Measurements from ENCODE around the gene KIAA0513.
"Not testable (repeated sequence)": the region's sequence is repeated elsewhere in the genome, so short reads cannot be mapped to it uniquely, and the experiment has no call there.

DNA sequence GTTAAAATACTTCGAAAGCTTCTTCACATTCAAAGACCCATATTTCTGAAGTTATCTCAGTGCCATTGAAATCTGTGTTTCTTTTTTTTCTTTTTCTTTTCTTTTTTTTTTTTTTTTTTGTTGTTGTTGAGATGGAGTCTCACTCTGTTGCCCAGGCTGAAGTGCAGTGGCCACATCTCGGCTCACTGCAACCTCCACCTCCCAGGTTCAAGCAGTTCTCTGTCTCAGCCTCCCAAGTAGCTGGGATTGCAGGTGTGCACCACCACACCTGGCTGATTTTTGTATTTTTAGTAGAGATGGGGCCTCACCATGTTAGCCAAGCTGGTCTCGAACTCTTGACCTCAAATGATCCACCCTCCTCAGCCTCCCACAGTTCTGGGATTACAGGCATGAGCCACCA lies 26.7 kb downstream of the KIAA0513 start:
- TF ChIP-seq CTCF (IDR thresholded peaks at IDR 0.05; ENCODE audit: insufficient read depth, low read length); SPI1 (IDR thresholded peaks at IDR 0.05; ENCODE audit: borderline replicate concordance, low read depth): not testable (repeated sequence)
